ENCODE results near the gene ANGEL2. TPM values are rescaled to one million over a fixed set of nuclear protein-coding genes. Genes with fewer than 3 reads are reported as not detected.

Gene ANGEL2
- total RNA-seq, 1 experiment from 2014 or later: 34.8 TPM

GRCh38 chr1:212958175-212958574, 57.5 kb downstream of the ANGEL2 start:
- Histone ChIP-seq H3K27me3 (ENCODE audit: control insufficient read depth, insufficient read depth, low read length) (no peaks in the 10 kb centered on the region; the same call in 1 of the 2 replicates), H3K4me3 (ENCODE audit: low read depth in 2 of 2, low read length in 2 of 2) (no peak overlapping the region), H3K36me3 (ENCODE audit: control insufficient read depth, insufficient read depth, low read length) (no peaks in the 10 kb centered on the region), H3K4me1 (ENCODE audit: control insufficient read depth, insufficient read depth, low read length) (no peaks in the 10 kb centered on the region), H3K9me3 (ENCODE audit: control insufficient read depth, insufficient read depth, low read depth, low read length) (no peaks in the 10 kb centered on the region), H3K27ac (ENCODE audit: low read length) (no peak overlapping the region)
- POLR2A ChIA-PET: no interaction called here
- no peak for DNase-seq (ENCODE audit: low read depth, low spot score)
- in situ Hi-C loops (cut with HindIII; ENCODE audit: low pct_unique_long_range_greater_than_20kb, low sequenced_read_pairs): no loop called here
- BruUV-seq (replicated peaks): no TSS peak
- no peak for ATAC-seq
- intact Hi-C loops (cut with micrococcal nuclease; ENCODE audit: unreplicated experiment): no loop called here
- TF ChIP-seq POLR2AphosphoS5 (IDR thresholded peaks at IDR 0.05; ENCODE audit: low read depth, low read length) (no peak), CTCF (IDR thresholded peaks at IDR 0.05) (no peak), TCF7L2 (IDR thresholded peaks at IDR 0.05; ENCODE audit: low read depth, low read length) (no peak), SIN3A (IDR thresholded peaks at IDR 0.05; ENCODE audit: borderline replicate concordance, insufficient read depth, low read depth, low read length) (no peak), REST (IDR thresholded peaks at IDR 0.05; ENCODE audit: insufficient read depth in 1 of 2, low read depth in 2 of 2, low read length in 1 of 2) (no peak)
- CTCF ChIA-PET: interaction anchor here (0.6 to 0.7 kb wide), 2 partner anchors 118 to 502 kb away, joined by 3 to 6 read pairs; no protein-coding TSS in a partner anchor

GRCh38 chr1:212957546-212957945, 58.1 kb downstream of the ANGEL2 start:
- no TSS peak for BruUV-seq (replicated peaks)
- Histone ChIP-seq H3K36me3 (ENCODE audit: control insufficient read depth, insufficient read depth, low read length) (no peaks in the 10 kb centered on the region), H3K27me3 (ENCODE audit: control insufficient read depth, insufficient read depth, low read length) (no peaks in the 10 kb centered on the region), H3K27ac (ENCODE audit: low read length) (no peak overlapping the region), H3K9me3 (ENCODE audit: control insufficient read depth, insufficient read depth, low read depth, low read length) (no peaks in the 10 kb centered on the region), H3K4me3 (ENCODE audit: low read depth in 2 of 2, low read length in 2 of 2) (no peak overlapping the region), H3K4me1 (ENCODE audit: control insufficient read depth, insufficient read depth, low read length) (no peaks in the 10 kb centered on the region)
- intact Hi-C loops (cut with micrococcal nuclease; ENCODE audit: unreplicated experiment): no loop called here
- TF ChIP-seq SIN3A (IDR thresholded peaks at IDR 0.05; ENCODE audit: borderline replicate concordance, insufficient read depth, low read depth, low read length) (no peak), CTCF (IDR thresholded peaks at IDR 0.05) (no peak), POLR2AphosphoS5 (IDR thresholded peaks at IDR 0.05; ENCODE audit: low read depth, low read length) (no peak), REST (IDR thresholded peaks at IDR 0.05; ENCODE audit: insufficient read depth in 1 of 2, low read depth in 2 of 2, low read length in 1 of 2) (no peak), TCF7L2 (IDR thresholded peaks at IDR 0.05; ENCODE audit: low read depth, low read length) (no peak)
- DNase-seq (ENCODE audit: low read depth, low spot score): no peak
- in situ Hi-C loops (cut with HindIII; ENCODE audit: low pct_unique_long_range_greater_than_20kb, low sequenced_read_pairs): no loop called here
- POLR2A ChIA-PET: no interaction called here
- ATAC-seq: no peak
- CTCF ChIA-PET: interaction anchor here (0.6 to 0.7 kb wide), 2 partner anchors 117 to 501 kb away, joined by 3 to 6 read pairs; no protein-coding TSS in a partner anchor

Data from Panc1 (cell line).